SK-N-MC (cell line): Measurements from ENCODE around the gene PAK5.

Experiments
- DNase-seq: peaks from one replicate; pipeline ENCODE4 v3.0.0-alpha.2; 2011; ENCODE audit warnings: low read depth, low spot score
- H3K27ac ChIP-seq: fragments of 200-600 bp; sonication (generic); 2 replicates; pipeline ENCODE4 v1.5.1; 2016; ENCODE audit warnings: mixed run types
- H3K36me3 ChIP-seq: fragments of 200-600 bp; sonication (generic); 2 replicates; pipeline ENCODE4 v1.6.1; 2017; ENCODE audit warnings: antibody characterized with exemption, low read length, mixed read lengths; ENCODE audit not compliant: insufficient read depth
- H3K4me3 ChIP-seq: fragments of 200-600 bp; sonication (generic); 2 replicates; pipeline ENCODE4 v1.5.1; 2016
- H3K9ac ChIP-seq: fragments of 200-600 bp; sonication (generic); 2 replicates; pipeline ENCODE4 v1.8.0; 2017; ENCODE audit warnings: mixed run types, mixed read lengths; ENCODE audit not compliant: insufficient read length
- H3K9me3 ChIP-seq: fragments of 200-600 bp; sonication (generic); 2 replicates; pipeline ENCODE4 v1.6.1; 2017; ENCODE audit warnings: low read depth, mild to moderate bottlenecking, antibody characterized with exemption, low read length, moderate library complexity, mixed read lengths
- EZH2 ChIP-seq: fragments of 200-600 bp; sonication (generic); IDR thresholded peaks from one replicate; pipeline ENCODE4 v1.6.1; 2017; ENCODE audit warnings: antibody characterized with exemption
- FOXP2 ChIP-seq: optimal IDR thresholded peaks from 2 replicates; pipeline ENCODE3; 2011; ENCODE audit warnings: mild to moderate bottlenecking, moderate library complexity; ENCODE audit not compliant: insufficient read depth; ENCODE audit errors: extremely low read length, control extremely low read depth
- POLR2AphosphoS5 ChIP-seq: IDR thresholded peaks from 2 replicates; pipeline ENCODE4 v1.6.1; 2012; ENCODE audit warnings: mild to moderate bottlenecking, low read depth, low read length, borderline replicate concordance

PAK5 gene

GRCh38 chr20:9581509-9581908, 257.4 kb downstream of the PAK5 start:
- TF ChIP-seq EZH2, result no peak
- TF ChIP-seq FOXP2, result no peak
- no peak for TF ChIP-seq POLR2AphosphoS5
- Histone ChIP-seq H3K9ac (no peak overlapping the region), H3K9me3 (no peaks in the 10 kb centered on the region), H3K27ac (no peak overlapping the region), H3K36me3 (no peaks in the 10 kb centered on the region), H3K4me3 (no peak overlapping the region)
- no peak for DNase-seq

DNA sequence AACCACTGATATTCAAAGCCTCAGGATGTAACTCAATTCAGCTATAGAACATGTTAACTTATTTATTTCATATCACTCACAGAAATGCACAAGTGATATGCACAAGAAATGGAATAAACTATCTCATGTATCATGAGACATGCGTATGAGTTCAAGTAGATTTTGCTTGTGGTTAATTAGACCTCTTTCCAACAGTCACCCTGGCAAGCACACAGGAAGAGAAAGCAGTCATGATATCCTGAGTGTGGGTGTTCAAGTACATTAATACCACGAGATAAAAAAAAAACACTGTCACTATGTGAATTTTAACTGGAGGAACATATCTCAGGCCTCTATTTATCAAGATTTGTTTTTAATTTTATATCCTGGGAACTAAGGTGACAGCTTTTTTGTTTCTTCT, 260.3 kb downstream of the PAK5 start:
- Histone ChIP-seq H3K9ac (no peak overlapping the region), H3K27ac (no peak overlapping the region), H3K9me3 (no peaks in the 10 kb centered on the region), H3K4me3 (no peak overlapping the region), H3K36me3 (no peaks in the 10 kb centered on the region)
- DNase-seq, result peak; percentile 77
- TF ChIP-seq EZH2 (no peak), FOXP2 (peak; percentile 56)

GRCh38 chr20:9577397-9577796, 261.5 kb downstream of the PAK5 start:
- Histone ChIP-seq H3K4me3 (no peak overlapping the region), H3K36me3 (no peaks in the 10 kb centered on the region), H3K27ac (no peak overlapping the region), H3K9ac (no peak overlapping the region), H3K9me3 (no peaks in the 10 kb centered on the region)
- TF ChIP-seq EZH2 (no peak), POLR2AphosphoS5 (no peak), FOXP2 (no peak)
- DNase-seq, result no peak

GRCh38 chr20:9576695-9577094, 262.2 kb downstream of the PAK5 start:
- no peak overlapping the region for H3K27ac ChIP-seq
- no peak overlapping the region for H3K4me3 ChIP-seq
- H3K9me3 ChIP-seq, result no peaks in the 10 kb centered on the region
- H3K9ac ChIP-seq, result no peak overlapping the region
- TF ChIP-seq FOXP2 (no peak), EZH2 (no peak), POLR2AphosphoS5 (no peak)
- H3K36me3 ChIP-seq, result no peaks in the 10 kb centered on the region
- DNase-seq, result no peak

- Histone ChIP-seq H3K9me3 (no peaks in the 10 kb centered on the region), H3K9ac (no peak overlapping the region), H3K27ac (no peak overlapping the region), H3K36me3 (no peaks in the 10 kb centered on the region), H3K4me3 (no peak overlapping the region)
- DNase-seq, result no peak
- no peak for TF ChIP-seq POLR2AphosphoS5
- no peak for TF ChIP-seq EZH2
- no peak for TF ChIP-seq FOXP2
These were observed 263.0 kb downstream of the PAK5 start for GRCh38 chr20:9575836-9576235.

- Histone ChIP-seq H3K27ac (no peak overlapping the region), H3K9me3 (no peaks in the 10 kb centered on the region), H3K4me3 (no peak overlapping the region), H3K36me3 (no peaks in the 10 kb centered on the region), H3K9ac (no peak overlapping the region)
- no peak for DNase-seq
- TF ChIP-seq FOXP2, result no peak
- TF ChIP-seq EZH2, result no peak
- TF ChIP-seq POLR2AphosphoS5, result no peak
These were observed 264.1 kb downstream of the PAK5 start for GRCh38 chr20:9574776-9575175.

DNA sequence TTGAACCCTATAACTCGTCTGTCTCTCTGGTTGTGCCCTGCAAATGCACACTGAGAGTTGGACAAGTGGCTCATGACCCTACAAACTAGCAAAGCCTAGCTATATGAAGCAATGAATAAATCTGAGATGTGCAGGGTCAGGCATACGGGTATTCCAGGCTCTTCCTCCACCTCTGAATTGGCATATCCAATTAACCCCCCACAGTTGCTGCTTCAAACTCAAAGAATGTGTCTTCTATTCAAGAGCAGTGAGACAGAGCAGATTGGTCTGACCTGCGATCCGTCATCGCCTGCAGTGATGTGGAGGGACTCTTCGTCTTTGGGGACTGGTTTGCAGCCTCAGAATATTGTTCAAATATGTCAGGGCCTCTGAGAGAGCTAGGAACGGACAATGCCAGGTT, 264.7 kb downstream of the PAK5 start:
- no peak for DNase-seq
- no peaks in the 10 kb centered on the region for H3K36me3 ChIP-seq
- H3K9ac ChIP-seq, result no peak overlapping the region
- H3K27ac ChIP-seq, result no peak overlapping the region
- no peak overlapping the region for H3K4me3 ChIP-seq
- no peak for TF ChIP-seq POLR2AphosphoS5
- TF ChIP-seq EZH2, result no peak
- no peak for TF ChIP-seq FOXP2
- no peaks in the 10 kb centered on the region for H3K9me3 ChIP-seq

GRCh38 chr20:9573335-9574151, 265.3 kb downstream of the PAK5 start:
- TF ChIP-seq FOXP2 (no peak), POLR2AphosphoS5 (no peak), EZH2 (no peak)
- Histone ChIP-seq H3K9me3 (no peaks in the 10 kb centered on the region), H3K36me3 (no peaks in the 10 kb centered on the region), H3K4me3 (no peak overlapping the region), H3K9ac (no peak overlapping the region), H3K27ac (no peak overlapping the region)
- DNase-seq, result no peak

DNA sequence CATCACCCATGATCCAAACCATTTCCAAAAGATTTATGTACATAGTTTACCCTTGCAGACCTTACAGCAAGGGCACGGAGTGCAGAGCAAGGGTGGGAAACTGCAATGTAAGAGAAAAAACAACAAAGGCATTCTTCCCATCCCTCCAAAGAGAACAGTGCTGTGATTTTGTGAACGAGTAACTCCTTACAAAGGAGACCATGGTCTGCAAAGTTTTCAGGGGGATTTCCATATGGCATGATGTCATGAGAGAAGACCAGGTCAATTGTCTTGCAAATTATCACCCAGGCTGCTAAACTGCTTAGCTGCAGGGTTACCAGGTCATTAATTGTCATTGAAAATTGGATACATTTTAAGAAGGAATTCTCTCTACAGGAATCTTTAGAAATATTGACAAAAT, 266.2 kb downstream of the PAK5 start:
- no peaks in the 10 kb centered on the region for H3K9me3 ChIP-seq
- no peak overlapping the region for H3K4me3 ChIP-seq
- no peaks in the 10 kb centered on the region for H3K36me3 ChIP-seq
- no peak overlapping the region for H3K9ac ChIP-seq
- no peak for DNase-seq
- no peak overlapping the region for H3K27ac ChIP-seq
- TF ChIP-seq POLR2AphosphoS5, result no peak
- no peak for TF ChIP-seq FOXP2
- no peak for TF ChIP-seq EZH2
